GM19238 (cell line): ENCODE measurements around the gene IFITM10.
A peak's percentile ranks its signal among the peaks of the same experiment; 100 is the strongest.

ENCODE experiments used
- DNase-seq: peaks from one replicate; pipeline ENCODE4 v3.0.0; 2011; ENCODE audit warnings: low spot score; ENCODE audit not compliant: insufficient read length

IFITM10 gene

DNA sequence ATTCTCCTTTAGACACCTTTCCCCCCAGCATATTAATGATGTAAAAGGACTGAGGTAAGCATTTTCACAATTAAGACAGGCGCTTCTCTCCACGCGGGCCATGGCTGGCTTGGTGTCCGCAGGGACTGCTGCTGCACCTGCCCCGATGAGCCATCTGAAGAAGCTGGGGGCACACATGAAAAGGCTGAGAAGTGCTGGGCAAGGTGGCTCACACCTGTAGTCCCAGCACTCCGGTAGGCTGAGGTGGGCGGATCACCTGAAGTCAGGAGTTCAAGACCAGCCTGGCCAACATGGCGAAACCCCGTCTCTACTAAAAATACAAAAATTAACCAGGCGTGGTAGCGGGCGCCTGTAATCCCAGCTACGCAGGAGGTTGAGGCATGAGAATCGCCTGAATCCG is 32.1 kb downstream of the IFITM10 start:
- DNase-seq: no peak

- no peak for DNase-seq
Measured at GRCh38 chr11:1717745-1718144, 32.6 kb downstream of the IFITM10 start.

GRCh38 chr11:1714908-1715885 is 35.2 kb downstream of the IFITM10 start:
- no peak for DNase-seq

- DNase-seq: no peak
Measured at GRCh38 chr11:1708716-1709115, 41.7 kb downstream of the IFITM10 start.

DNA sequence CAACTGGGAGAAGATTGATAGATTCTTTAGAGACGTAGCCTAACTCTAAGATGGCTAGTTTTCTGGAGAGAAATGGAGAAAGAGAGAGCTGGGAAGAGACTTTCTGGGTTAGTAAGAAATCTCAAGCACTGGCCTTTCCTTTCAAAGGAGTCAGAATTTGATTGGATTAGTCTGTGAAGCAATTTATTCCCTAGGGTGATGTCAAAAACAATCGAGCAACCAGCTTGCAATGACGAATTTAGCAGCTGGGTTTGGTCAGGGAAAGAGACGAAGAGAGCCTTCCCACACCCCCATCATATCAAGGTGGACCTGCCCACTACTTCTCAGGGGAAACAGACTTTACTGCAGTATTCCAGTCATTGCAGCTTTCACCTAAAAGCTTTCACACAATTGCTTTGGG is 42.6 kb downstream of the IFITM10 start:
- no peak for DNase-seq

DNA sequence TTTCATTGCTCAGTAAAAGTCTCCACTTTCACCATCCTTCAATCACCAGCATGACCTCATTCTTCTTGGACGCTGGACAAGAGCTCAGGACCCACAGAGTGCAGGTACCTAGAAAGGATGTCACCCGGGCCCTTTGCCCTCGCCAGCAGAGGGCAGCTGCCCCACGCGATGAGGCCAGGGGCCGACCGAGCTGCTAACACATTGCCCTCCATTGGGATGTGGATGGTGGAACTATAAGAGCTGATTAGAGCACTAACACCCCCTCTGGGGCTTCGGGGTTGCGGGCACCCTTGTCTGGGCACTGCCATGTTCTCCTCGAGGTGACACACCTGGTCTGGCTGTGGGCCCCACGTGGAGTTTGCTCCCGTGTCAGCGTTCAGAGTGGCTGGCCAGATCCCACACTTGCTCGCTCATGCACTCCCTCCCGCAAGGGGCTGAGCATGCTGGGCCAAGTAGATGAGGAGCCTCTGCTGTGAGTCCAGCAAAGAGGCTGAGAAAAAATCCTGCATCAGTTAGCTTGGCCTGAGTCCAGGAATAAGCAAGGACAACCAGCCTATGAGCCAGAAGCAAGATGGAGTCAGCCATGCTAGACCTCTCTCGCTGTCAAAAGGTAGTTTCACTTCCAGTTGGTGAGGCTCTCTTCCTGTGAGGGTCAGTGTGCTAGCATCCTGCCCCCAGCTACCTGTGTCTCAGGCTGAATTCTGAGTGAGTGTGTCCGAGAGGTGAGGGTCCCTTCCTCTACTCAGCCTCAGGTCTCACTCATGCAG is 43.6 kb downstream of the IFITM10 start:
- DNase-seq: no peak

DNA sequence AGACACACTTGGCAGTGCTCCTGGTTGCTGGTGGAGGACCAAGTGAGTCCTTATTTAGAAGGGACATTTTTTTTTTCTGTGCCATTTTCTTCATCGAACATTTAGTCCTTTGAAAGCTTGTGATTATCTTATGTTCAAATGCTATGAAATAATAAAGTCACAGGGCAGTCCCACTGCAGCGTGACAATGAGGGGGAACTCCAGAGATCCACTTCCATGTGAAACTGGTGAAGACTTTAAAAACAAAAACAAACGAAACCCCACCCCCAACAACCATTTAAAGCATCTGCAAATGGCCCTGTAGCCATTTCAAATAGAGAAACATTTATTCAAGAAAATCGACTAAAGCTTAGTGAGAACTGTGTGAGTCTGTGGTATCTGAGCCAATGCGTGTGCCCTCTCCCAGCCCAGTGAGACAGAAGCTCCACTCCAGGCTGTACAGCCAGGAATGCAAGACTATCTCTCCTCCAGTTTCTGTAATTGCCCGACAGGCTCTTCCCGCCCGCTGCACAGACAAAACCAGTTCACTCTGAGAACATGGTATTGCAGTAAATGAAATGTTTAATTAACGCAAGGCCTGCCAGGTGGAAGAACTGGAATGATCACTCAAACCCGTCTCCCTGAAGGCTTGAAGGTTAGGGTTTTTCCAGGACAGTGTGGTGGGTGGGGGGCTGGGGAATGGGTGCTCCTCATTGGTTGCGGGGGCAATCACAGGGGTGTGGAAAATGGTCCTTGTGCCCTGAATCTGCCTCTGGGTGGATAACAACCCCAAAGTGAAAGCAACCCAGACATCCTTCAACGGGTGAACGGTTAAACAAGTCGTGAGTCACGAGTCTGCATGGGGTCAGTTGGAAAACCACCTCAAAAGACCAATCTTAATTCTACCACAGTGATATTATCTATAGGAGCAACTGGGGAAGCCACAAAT is 45.0 kb downstream of the IFITM10 start:
- no peak for DNase-seq

DNA sequence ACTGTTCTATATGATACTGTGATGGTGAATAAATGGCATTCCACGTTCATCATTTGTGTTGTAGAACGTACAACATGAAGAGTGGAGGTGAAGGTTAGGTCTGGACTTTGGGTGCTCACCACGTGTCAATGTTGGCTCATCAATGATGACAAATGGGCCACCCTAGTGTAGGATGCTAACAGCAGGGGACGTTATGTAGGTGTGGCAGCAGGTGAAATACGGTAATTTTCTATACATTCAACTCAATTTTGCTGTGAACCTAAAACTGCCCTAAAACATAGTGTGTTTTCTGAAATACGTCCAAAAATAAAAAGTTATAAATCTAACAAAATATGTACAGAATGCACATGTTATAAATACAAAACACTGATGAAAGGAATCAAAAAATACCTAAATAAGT is 47.2 kb downstream of the IFITM10 start:
- DNase-seq: no peak

- no peak for DNase-seq
Measured at GRCh38 chr11:1702506-1702905, 47.9 kb downstream of the IFITM10 start.

DNA sequence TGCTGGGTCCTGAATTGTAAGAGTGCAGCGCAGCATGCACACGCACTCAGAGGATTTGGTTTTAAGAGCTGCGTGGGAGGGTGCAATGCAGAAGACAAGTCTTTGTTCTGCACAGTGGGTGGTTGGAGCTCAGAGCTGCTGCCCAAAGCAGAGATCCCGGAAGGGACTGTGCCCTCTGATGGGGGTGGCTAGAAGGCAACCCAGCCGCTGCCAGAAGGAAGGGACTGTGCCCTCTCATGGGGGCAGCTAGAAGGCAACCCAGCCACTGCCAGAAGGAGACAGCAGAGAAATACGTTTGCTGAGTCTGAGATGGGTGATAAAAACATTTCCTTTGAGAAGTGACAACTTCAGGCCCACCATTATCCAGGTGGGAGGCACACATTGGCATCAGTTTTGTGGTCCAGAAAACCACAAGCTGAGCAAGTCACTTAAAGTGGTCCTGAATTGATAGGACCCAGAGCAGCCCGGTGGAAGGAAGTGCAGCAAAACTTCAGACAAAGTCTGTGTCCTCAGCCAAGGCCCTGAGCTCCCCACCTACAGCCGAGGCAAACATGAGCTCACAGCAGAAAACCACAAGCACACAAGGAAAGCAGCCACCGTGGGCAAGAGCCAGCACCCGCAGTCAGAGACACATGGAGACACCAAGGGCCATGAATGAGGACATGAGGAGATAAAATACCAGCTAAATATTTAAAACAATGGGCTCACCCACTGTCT is 49.1 kb downstream of the IFITM10 start:
- DNase-seq: no peak

GRCh38 chr11:1699771-1700170 is 50.6 kb downstream of the IFITM10 start:
- no peak for DNase-seq

DNA sequence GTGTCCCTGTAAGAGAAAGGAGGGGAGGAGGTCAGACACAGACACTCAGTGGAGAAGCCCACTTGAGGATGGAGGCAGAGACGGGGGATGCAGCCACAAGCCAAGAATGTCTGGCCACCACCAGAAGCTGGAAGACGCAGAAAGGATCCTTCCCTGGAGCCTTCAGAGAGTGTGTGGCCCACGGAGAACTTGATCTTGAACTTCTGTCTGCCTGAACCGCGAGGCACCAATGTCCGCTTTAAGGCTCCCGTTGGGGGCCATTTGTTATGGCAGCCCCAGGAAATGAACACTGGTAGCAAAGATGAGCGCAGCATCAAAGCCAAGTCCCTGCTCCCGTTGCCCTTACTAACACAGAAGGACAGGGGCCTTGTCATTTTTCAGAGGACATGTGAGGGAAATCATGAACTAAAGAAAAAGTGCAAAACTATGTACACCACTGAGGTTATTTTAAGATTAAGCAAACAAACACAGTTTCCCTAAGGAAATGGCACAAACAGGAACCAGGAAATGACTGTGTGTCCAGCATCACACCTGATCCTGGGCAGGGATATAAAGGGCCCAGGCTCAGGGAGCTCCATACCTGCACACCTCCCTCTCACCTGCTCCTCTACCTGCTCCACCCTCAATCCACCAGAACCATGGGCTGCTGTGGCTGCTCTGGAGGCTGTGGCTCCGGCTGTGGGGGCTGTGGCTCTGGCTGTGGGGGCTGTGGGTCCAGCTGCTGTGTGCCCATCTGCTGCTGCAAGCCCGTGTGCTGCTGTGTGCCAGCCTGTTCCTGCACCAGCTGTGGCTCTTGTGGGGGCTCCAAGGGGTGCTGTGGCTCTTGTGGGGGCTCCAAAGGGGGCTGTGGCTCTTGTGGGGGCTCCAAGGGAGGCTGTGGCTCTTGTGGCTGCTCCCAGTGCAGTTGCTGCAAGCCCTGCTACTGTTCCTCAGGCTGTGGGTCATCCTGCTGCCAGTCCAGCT is 53.5 kb downstream of the IFITM10 start, which contains the start of gene KRTAP5-6:
KRTAP5-6 (plus strand) TSS at position 588 of the 963 bp plus-strand sequence; CDS start at position 639, 51 bp downstream.
- DNase-seq: no peak

GRCh38 chr11:1695548-1696108 is 54.8 kb downstream of the IFITM10 start:
- no peak for DNase-seq

DNA sequence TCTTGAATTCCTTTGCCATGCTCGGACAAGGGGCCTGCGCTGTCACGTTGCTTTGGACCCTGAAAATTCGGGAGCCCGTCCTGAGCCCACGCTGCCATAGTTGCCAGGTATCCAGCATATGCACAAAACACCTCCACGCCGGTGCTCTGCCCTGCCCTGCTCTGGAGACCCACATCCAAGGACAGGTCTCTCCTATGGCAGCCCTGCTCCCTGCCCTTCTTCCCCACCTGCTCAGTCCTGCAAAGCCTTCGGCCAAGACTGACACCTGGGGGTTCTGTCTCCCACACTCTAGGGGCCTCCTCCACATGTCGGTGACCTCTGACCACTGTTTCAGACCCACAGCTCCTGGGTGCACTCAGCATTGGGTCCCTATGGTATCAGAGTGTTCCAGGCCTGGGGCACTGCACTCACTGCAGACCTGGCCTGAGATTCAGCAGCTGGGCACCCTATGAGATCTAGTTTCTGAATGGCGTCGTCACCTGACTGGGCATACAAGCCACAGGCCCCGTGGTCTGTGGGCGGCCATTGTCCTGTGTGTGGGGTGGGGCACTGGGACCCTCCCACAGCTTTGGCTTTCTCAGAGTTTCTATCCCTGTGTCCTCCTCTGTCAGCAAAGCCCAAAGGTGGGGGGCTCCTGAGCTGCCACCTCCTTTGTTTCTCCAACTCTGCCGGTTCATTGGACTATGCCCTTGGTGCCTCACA is 55.4 kb downstream of the IFITM10 start:
- no peak for DNase-seq

DNA sequence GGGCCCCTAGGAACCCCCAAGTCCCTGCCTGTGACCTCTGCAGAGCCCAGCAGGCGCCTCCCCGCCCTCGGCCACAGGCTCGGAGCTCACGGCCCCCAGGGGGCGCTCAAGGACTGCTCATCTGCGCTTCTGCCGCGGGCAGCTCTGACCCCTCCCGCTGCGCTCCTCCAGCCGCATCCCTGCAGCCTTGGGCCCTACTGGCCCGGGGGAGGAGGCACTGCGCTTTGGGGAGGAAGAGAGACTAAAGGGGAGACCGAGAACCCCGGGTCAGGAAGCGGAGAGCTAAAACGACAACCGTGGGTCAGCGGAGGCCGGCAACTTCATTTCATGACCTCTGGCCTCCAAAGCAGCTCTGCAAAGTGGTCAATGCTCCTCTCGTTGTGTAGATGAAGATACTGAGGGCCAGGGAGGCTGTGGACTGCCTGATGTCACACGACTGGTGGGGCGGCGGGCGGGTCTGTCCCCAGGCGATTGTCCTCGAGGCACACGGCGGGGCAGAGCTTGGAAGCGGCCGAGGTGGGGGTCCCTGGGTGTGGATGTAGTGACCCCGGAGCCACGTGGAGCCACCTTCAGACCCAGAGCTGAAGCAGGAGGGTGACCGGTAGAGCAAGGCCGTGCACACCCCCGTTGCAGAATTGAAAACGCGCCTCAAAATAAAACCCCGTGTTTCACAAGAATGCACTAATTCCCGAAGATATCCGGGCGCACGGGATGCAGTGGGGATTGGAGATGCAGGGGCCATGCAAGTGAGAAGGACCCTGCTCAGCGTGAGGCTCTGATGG is 56.1 kb downstream of the IFITM10 start:
- peak; percentile 84 for DNase-seq

DNA sequence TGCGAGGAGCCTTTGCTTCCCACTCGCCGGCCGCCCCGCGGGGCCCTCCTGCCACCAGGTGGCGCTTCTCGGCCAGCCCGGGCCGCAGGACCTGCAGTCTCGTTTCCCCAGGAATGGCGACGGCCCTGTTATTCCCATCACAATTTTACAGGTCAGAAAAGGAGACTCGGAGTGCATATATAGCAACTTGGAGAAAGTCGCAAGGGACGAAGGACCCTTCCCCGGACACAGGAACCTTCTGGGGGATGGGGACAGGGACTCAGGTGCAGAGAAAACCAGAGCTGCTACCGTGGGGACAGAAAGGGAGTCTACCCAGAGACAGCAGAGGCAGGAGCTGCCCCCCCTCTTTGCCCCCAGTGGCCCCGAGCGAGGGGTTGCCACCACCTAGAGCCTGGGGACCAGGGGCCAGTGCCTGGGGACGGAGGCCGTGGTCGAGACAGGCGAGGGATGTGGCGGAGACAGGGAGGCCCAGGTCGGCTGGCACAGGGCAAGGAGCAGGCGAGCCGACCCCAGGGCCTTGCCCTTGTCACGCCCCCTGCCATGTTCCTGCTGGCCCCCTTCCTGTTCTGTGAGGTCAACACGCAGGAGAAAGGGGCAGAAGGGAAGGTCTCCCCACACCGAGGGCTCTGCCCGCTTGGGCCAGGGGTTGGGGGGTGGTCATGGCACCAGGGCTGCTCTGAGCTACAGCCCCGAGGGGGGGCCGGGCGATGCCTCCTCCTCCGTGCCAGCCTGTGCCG is 56.9 kb downstream of the IFITM10 start:
- peak; percentile 81 for DNase-seq
